Mucosa of descending colon (tissue), 3 donors: ENCODE measurements around the gene BDH1. TPM values are rescaled to one million over a fixed set of nuclear protein-coding genes. Genes with fewer than 3 reads are reported as not detected.

Experiments used
- ATAC-seq: fragments of 200-7000 bp; cut with Tn5 transposase; one replicate; pipeline ENCODE4 v1.9.1; 2020; ENCODE audit warnings: mild to moderate bottlenecking, moderate library complexity
- DNase-seq, 3 donors: peaks; one replicate each; pipeline ENCODE4 v3.0.0-alpha.2; 2020
- H3K36me3 ChIP-seq: fragments of 200-600 bp; one replicate; pipeline ENCODE4 v1.8.0; 2021; ENCODE audit warnings: low read depth, mild to moderate bottlenecking
- H3K4me1 ChIP-seq: fragments of 200-600 bp; one replicate; pipeline ENCODE4 v1.8.0; 2021; ENCODE audit warnings: low read depth, mild to moderate bottlenecking
- H3K4me3 ChIP-seq: fragments of 200-600 bp; one replicate; pipeline ENCODE4 v1.8.0; 2021; ENCODE audit warnings: mild to moderate bottlenecking
- H3K9me3 ChIP-seq: fragments of 200-600 bp; one replicate; pipeline ENCODE4 v1.8.0; 2021; ENCODE audit warnings: mild to moderate bottlenecking
- intact Hi-C, 2 donors: fragments of 100-400 bp; cut with DNase I in 1 of 2; cut with micrococcal nuclease in 1 of 2; formaldehyde crosslinking; loops; one replicate each; pipeline versions ENCODE4 v1.11.0 to v1.11.1; 2022; cut with DNase I, micrococcal nuclease
- total RNA-seq, 3 donors: library from RNA; stranded (reverse); fragmentation: NEBNext Ultra II Directional in 2 of 3; extraction: Animal tissue kit (Norgen Biotek cat#: 25700) in 2 of 3; gene quantifications; one replicate each; pipeline versions ENCODE4 v1.2.1 to v1.2.4, GENCODE V29; 2021 to 2023
- TF ChIP-seq, protein P1 (sequence below): fragments of 200-600 bp; IDR thresholded peaks from one replicate; pipeline ENCODE4 v1.8.0; 2022; ENCODE audit warnings: antibody characterized with exemption, mild to moderate bottlenecking
- donor health status: DM: no; HTN: no; CAD: no; lungs with moderate emphysema.
- donor health status: DM: no; HTN: no; CAD: no.
- donor health status: DM: no; HTN: yes; CAD: no.

Gene BDH1
- total RNA-seq, 3 donors from 2014 or later: 79.3 to 246 (median 160) TPM

DNA sequence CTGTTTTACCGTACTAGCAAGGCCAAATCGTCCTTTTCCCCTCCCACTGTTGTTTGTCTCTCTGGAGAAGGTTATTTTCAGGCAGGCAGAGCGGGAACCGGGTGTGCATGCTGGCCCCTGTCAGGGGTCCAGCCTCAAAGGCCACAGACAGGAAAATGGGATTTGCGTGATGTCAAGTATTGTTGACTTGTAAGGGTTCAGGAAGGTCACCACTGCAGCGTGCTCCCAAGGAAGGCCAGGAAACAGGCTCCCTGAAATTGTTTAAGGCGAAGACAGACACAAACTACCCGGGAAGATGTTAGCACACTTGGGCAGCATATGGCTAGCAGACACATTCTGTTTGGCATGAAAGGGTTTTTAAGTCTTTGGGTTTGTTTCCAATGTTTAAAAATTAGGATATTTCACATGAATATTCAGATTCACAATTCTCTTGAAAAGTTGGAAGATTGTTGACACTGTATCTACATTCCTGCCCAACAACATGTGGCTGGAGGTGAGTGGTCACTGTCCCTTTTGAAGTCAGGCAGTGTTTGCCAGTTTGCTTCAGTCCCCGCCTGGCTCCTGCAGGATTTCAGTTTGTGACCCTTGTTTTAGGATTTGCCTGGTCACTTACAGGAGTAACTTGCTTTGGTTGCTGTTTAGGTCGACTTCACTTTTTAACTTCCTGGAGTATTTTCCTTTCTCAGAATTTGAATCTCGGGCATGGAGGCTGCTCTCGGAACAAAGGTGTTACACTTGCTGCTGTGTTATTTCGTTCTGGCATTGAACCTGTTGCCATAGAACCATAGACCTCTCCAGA is 90.4 kb downstream of the BDH1 start:
- Histone ChIP-seq H3K36me3 (no peaks in the 10 kb centered on the region), H3K4me1 (peaks cover 21% of the 10 kb centered on the region), H3K4me3 (no peak overlapping the region), H3K9me3 (no peaks in the 10 kb centered on the region)
- intact Hi-C loops: no loop called here
- ATAC-seq (no peak), DNase-seq (no peak)
- TF ChIP-seq, protein P1, sequence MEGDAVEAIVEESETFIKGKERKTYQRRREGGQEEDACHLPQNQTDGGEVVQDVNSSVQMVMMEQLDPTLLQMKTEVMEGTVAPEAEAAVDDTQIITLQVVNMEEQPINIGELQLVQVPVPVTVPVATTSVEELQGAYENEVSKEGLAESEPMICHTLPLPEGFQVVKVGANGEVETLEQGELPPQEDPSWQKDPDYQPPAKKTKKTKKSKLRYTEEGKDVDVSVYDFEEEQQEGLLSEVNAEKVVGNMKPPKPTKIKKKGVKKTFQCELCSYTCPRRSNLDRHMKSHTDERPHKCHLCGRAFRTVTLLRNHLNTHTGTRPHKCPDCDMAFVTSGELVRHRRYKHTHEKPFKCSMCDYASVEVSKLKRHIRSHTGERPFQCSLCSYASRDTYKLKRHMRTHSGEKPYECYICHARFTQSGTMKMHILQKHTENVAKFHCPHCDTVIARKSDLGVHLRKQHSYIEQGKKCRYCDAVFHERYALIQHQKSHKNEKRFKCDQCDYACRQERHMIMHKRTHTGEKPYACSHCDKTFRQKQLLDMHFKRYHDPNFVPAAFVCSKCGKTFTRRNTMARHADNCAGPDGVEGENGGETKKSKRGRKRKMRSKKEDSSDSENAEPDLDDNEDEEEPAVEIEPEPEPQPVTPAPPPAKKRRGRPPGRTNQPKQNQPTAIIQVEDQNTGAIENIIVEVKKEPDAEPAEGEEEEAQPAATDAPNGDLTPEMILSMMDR: no peak

DNA sequence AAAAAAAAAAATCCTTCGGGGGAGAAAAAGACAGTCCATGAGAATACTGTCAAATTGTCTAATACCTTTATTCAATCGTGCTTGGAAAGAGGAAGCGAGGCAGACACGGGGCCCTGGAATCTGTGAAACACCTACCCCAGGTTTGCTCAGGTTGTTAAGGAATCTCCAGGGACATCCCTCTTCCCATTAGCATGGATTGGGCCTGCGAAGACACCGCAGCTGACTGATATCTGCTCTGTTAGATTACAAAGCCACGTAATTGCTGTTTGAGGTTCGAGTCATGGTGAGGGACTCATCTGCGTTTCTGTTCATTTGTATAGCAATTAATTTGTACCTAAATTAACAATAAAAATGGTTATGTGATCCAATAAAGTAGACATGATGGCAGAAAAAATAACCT is 91.0 kb downstream of the BDH1 start:
- intact Hi-C loops: no loop called here
- DNase-seq (no peak), ATAC-seq (no peak)
- Histone ChIP-seq H3K4me3 (no peak overlapping the region), H3K4me1 (peaks cover 21% of the 10 kb centered on the region), H3K9me3 (no peaks in the 10 kb centered on the region), H3K36me3 (no peaks in the 10 kb centered on the region)
- TF ChIP-seq, protein P1: no peak

DNA sequence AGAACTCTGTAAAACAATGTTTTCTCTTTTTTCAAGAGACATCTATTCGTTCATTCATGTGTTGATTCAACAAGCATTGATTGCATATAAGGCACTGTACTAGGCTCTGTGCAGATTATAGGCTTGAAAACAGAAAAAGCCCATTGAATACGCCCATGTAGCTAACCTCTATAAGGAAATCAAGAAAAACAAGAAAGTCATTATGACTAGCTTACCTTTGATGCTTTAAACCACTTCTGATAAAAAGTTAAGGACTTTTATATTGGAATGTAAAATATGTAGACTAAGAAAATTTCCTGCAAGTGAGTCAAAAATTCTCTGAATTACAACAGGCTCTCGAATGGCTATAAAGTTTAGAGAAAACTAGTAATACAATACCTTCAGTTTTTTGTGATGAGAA is 92.5 kb downstream of the BDH1 start:
- DNase-seq (no peak), ATAC-seq (no peak)
- H3K9me3 ChIP-seq: no peaks in the 10 kb centered on the region
- no peaks in the 10 kb centered on the region for H3K36me3 ChIP-seq
- no peak overlapping the region for H3K4me3 ChIP-seq
- intact Hi-C loops: no loop called here
- TF ChIP-seq, protein P1: no peak
- H3K4me1 ChIP-seq: peaks cover 18% of the 10 kb centered on the region

DNA sequence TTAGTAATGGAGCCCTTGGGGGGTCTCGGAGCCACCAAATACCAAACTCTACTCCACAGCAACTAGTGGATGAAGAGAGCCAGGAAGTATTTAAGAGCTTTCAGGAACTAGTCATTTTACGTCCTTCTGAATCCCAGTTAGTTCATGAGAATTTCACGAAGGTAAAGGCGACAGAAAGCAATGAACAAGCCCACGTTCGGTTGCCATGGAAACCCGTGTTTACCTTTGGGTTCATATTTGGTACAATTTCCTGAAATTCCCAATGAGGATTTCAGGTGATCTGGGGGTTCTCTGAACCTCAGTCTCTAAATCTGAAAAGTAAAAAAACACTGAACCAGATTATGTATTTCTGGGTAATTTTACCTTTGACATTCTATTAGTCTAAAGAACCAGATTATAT is 93.0 kb downstream of the BDH1 start:
- no peak overlapping the region for H3K4me3 ChIP-seq
- intact Hi-C loops: no loop called here
- DNase-seq: no peak
- peaks cover 18% of the 10 kb centered on the region for H3K4me1 ChIP-seq
- H3K36me3 ChIP-seq: no peaks in the 10 kb centered on the region
- H3K9me3 ChIP-seq: no peaks in the 10 kb centered on the region
- TF ChIP-seq, protein P1: no peak
- ATAC-seq: no peak

DNA sequence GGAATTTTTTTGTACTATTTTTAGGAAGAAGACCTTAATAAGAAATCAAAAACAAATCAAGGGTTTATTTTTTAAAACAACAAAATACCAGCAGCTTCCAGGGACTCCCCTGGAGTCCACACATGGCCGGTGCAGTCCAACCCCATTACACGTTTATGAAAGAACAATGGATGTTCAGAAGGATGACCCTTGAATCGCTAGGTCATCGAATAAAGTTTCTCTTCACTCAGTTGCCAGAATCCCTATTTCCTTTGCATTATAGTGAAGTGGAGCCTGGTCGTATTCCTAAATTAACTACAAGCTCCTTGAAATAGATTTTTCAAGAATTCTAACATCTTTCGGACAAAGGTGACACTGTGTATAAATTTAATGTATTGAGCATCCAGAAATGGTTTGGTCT is 95.1 kb downstream of the BDH1 start:
- Histone ChIP-seq H3K36me3 (no peaks in the 10 kb centered on the region), H3K9me3 (no peaks in the 10 kb centered on the region), H3K4me1 (peaks cover 13% of the 10 kb centered on the region), H3K4me3 (no peak overlapping the region)
- ATAC-seq: no peak
- intact Hi-C loops: no loop called here
- no peak for DNase-seq
- TF ChIP-seq, protein P1: no peak
